Stimulated activated CD4-positive, alpha-beta T cell treated with anti-CD3 and anti-CD28 coated beads, Interleukin-2, amount 100 ng/mL, for 4 hours (primary cell): ENCODE results near the gene MRGPRX3.
"Not testable (repeated sequence)": the region's sequence is repeated elsewhere in the genome, so short reads cannot be mapped to it uniquely, and the experiment has no call there.

Experiments used
- DNase-seq: peaks from one replicate; pipeline ENCODE4 v3.0.0-alpha.2; 2020; ENCODE audit warnings: low read depth

The MRGPRX3 gene

DNA sequence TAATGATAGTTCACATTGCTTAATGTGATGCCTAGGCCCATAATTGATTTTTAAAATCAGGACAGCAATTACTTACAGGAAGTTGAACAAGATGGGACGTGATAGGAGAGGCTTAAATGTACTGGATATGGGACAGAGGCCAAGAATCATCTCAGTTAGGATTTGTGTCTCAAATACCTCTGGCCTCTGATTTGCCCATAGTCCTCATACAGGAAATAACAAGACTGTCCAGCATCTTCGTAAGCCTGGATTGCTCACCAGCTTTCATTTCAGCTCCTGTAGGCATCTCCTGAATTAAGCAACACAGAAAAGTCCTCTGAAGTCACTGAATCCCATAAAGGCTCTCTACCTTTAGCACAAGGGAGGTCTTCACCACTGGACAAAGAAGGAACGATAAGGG, at the start of gene MRGPRX3:
TSS of gene MRGPRX3 (plus strand) at position 231 of the 400 bp plus-strand sequence. CDS start 4,632 bp downstream, outside the sequence.
- DNase-seq, result no peak

DNA sequence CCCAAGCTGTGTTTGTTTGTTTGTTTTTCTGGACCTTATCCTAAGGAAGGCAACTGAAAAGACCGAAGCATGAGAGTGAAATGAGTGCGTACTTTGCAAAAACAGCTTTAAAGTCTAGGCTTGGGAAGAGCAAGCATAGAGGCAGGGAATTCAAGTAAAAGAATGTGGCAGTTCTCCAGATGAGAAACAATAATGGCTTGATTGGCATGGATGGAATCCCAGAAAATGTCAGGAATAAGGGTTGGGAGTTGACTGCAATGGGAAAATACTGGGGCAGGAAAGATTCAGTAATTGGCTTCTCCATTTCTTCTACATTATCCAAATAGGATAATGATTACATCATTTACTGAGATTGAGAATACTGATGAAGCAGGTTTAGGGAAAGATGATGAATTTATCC, 44.0 kb upstream of the MRGPRX3 start:
- no peak for DNase-seq

- no peak for DNase-seq
Observed at GRCh38 chr11:18088966-18089365, 43.4 kb upstream of the MRGPRX3 start.

DNA sequence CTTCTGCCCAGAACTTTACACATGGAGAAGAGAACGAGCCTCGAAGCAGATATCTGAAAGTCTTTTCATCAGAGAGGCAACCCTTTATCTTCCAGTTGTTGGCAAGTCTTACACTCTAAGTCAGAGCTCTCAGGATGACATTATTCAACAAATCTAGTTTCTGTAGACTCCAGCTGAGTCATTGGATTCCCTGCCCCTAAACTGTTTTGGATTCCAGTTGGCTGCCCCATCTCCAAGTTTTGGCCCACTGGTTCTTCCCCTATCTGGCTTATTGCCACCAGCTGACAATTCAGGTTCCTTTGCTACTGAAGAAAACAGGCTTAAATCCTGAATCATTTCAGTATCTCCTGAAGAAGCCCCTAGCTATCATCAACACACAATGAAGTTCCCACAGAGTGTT, 40.6 kb upstream of the MRGPRX3 start:
- no peak for DNase-seq

DNA sequence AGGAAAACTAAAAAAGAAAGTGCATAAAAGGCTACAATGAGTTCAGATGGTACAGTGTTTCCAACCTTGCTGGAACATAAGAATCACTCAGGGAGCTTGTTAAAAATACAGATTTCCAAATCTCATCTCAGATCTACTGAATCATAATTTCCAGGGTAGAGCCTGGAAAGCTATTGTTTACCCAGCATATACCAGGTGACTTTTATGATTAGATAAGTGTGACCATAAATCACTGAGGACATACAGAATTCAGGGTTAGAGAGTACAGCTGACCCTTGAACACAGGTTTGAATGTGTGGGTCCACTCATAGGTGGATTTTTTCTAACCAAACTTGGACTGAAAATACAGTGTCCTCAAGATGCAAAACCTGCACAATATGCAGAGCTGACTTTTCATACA, 38.4 kb upstream of the MRGPRX3 start:
- no peak for DNase-seq

DNA sequence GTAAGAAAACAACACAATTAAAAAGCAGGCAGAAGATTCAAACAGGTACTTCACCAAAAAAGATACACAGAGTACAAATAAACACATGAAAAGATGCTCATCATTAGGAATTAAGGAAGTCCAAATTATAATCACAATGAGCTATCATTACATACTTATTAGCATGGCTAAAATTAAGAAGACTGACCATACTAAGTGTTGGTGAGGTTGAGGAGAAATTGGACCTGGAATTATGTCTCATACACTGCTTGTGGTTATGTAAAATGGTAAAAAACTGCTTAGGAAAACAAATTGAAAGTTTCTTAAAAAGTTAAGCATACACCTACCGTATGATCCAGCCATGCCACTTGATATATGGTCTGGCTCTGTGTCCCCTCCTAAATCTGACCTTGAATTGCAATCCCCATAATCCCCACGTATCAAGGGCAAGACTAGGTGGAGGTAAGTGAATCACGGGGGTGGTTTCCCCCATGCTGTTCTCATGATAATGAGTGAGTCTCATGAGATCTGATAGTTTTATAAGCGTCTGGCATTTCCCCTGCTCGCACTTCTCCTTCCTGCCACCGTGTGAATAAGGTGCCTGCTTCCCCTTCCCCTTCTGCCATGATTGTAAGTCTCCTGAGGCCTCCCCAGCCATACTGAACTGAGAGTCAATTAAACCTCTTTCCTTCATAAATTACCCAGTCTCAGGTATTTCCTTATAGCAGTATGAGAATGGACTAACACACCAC, 31.3 kb upstream of the MRGPRX3 start:
- no peak for DNase-seq

- no peak for DNase-seq
Observed at GRCh38 chr11:18105086-18105801, 27.1 kb upstream of the MRGPRX3 start.

DNA sequence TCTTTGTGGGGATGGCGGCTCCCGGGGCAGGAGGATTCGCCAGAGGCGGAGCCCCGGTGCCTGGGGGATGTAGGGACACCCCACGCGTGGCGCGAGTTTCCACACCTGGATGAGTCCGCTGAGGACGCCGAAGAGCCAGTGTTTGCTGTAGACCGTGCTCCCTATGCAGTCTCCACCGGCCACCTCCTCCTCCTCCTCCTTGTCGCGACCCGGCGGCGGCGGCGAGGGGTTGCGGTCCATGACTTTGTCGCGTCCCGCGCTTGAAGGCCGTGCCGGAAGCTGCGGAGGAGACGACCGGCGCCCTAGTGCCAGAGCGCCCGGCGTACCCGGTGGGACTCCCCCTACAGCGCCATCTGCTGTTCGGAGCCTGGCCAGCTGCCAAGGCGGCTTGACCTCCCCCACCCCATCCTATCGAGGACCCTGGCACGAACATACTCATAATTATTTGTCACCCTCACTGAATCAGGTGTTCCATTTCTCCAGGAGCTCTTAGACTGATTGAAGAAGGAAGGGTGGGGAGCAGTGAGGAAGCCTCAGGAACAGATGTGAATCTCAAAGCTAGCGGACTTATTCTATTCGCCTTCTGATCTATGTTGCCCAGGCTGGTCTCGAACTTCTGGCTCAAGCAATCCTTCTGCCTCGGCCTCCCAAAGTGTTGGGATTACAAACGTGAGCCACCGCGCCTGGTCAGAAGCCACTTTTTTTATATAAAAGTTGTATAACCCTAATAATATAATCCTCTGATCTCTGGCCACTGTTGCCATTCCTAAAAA, 26.4 kb upstream of the MRGPRX3 start, which contains the start of gene SAAL1:
TSS of gene SAAL1 (minus strand) at position 281 of the 773 bp plus-strand sequence. CDS start at position 240, 41 bp downstream.
- peak; percentile 84 for DNase-seq

DNA sequence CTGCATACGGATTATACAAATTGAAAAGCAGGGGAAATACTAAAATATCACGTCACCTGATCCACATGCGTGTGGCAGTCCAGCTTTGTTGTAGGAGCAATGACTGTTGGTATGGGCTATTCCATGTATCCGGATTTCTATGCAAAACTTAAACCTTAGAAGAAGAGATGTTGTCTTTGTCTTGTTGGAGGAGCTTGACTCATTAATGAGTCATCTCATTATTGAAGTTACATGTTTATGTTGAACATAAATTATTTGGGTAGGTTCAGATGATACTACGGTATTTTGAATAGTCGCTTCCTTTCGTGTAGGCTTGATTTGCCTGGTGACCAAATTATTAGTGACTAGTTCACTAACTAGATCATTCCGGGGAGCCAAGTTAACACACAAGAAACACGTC, 25.7 kb upstream of the MRGPRX3 start:
- DNase-seq, result no peak

- DNase-seq, result no peak
Observed at GRCh38 chr11:18108254-18108653, 24.1 kb upstream of the MRGPRX3 start.

GRCh38 chr11:18111005-18111404, 21.4 kb upstream of the MRGPRX3 start:
- DNase-seq, result no peak

GRCh38 chr11:18115360-18116127, 16.8 kb upstream of the MRGPRX3 start:
- peak; percentile 37 for DNase-seq

DNA sequence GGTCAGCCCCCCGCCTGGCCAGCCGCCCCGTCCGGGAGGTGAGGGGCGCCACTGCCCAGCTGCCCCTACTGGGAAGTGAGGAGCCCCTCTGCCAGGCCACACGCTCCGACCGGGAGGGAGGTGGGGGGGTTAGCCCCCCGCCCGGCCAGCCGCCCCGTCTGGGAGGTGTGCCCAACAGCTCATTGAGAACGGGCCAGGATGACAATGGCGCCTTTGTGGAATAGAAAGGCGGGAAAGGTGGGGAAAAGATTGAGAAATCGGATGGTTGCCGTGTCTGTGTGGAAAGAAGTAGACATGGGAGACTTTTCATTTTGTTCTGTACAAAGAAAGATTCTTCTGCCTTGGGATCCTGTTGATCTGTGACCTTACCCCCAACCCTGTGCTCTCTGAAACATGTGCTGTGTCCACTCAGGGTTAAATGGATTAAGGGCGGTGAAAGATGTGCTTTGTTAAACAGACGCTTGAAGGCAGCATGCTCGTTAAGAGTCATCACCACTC, 11.0 kb upstream of the MRGPRX3 start:
- not testable (repeated sequence) for DNase-seq

DNA sequence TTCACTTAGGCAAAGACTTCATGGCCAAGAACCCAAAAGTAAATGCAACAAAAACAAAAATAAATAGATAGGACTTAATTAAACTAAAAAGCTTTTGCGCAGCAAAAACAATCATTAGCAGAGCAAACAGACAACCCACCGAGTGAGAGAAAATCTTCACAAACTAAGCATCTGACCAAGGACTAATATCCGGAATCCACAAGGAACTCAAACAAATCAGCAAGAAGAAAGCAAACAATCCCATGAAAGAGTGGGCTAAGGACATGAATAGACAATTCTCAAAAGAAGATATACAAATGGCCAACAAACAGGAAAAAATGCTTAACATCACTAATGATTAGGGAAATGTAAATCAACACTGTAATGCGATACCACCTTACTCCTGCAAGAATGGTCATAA, 1.3 kb upstream of the MRGPRX3 start:
- DNase-seq, result not testable (repeated sequence)

- DNase-seq, result no peak
Observed at GRCh38 chr11:18135308-18135707, 2.9 kb downstream of the MRGPRX3 start.

- no peak for DNase-seq
Observed at GRCh38 chr11:18137186-18137800, 4.9 kb downstream of the MRGPRX3 start.

- DNase-seq, result no peak
Observed at GRCh38 chr11:18140145-18140544, 7.8 kb downstream of the MRGPRX3 start.

DNA sequence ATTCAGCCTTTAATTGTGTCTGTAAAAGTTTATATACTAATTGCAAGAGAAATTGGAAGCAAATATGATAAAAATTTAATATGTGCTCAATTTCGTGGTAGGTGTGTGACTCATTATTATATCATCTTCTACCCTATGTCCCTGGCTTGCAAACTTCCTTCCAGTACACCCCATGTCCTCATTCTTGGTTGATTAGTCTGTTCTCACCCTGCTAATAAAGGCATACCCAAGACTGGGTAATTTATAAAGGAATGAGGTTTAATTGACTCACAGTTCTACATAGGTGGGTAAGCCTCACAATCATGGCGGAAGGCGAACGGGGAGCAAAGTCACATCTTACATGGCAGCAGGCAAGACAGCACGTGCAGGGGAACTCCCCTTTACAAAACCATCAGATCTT, 11.9 kb downstream of the MRGPRX3 start:
- no peak for DNase-seq

GRCh38 chr11:18145025-18145424, 12.7 kb downstream of the MRGPRX3 start:
- no peak for DNase-seq

GRCh38 chr11:18145837-18146236, 13.5 kb downstream of the MRGPRX3 start:
- DNase-seq, result no peak

DNA sequence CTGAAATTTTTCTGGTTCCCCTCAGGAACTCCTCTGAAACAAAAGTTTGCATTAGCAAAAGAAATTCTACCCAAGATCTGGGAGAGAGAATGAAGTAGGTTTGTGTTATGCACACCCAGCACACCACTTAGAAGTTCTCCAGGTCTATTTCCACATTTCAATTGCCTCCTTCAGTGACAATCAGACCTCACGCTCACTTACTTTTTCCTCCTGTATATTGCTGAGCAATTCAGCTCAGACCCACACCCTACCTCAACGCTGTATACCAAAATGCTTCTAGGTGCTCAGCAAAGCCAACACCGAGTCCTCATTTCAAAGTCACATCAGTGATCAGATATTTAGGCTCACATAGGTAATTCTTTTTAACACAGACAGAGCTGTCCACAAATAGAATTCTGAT, 19.2 kb downstream of the MRGPRX3 start:
- DNase-seq, result no peak
